ENCODE results near the gene FOXJ1.

Gene FOXJ1

DNA sequence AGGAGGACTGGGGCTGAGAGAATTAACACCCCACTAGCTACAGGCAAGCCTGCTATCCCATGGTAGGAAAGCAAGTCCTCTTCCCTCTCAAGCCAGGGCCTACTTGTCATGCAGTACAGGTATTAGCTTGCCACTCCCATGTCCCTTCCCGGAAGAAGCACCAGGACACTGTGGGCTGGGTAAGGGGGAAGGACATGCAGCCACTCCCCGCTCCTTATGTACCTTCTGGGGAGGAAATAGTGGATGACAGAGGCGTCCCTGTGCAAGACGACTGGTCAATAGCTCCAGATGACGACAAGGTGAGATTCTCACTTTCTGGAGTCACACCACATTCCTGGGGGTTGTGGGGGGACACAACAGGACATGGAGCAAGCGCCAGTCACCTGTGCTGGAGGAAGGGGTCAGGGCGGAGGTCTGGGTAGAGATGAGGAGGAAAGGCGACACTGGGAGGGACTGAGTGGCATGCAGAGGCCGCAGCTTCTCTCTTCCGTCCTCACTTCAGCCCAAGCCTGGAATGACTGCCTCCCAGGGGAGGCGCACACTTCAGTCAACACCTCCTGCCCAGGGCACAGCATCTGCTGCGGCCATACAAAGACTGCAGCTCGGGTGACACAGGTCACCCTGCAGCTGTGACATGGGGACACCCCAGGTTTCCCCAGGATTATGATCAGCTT is 15.1 kb upstream of the FOXJ1 start:
- POLR2A ChIA-PET: no interaction called here
- Histone ChIP-seq H3K4me1 (ENCODE audit: control insufficient read depth, insufficient read depth, low read length) (no peaks in the 10 kb centered on the region), H3K36me3 (ENCODE audit: control insufficient read depth in 2 of 2, insufficient read depth in 1 of 2, low read length in 2 of 2) (peaks cover 3 to 70% of the 10 kb centered on the region in 2 experiments; a peak in 2 of 3 replicates), H3K9me3 (ENCODE audit: control insufficient read depth, insufficient read depth, low read depth, low read length) (no peaks in the 10 kb centered on the region), H3K4me3 (ENCODE audit: low read depth, low read length) (no peak overlapping the region), H3K27ac (ENCODE audit: extremely low read depth, low read depth, low read length) (no peak overlapping the region)
- TF ChIP-seq, protein P1, sequence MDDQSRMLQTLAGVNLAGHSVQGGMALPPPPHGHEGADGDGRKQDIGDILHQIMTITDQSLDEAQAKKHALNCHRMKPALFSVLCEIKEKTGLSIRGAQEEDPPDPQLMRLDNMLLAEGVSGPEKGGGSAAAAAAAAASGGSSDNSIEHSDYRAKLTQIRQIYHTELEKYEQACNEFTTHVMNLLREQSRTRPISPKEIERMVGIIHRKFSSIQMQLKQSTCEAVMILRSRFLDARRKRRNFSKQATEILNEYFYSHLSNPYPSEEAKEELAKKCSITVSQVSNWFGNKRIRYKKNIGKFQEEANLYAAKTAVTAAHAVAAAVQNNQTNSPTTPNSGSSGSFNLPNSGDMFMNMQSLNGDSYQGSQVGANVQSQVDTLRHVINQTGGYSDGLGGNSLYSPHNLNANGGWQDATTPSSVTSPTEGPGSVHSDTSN (CRISPR knock-in tag; IDR thresholded peaks at IDR 0.05): no peak
- TF ChIP-seq, protein P2, sequence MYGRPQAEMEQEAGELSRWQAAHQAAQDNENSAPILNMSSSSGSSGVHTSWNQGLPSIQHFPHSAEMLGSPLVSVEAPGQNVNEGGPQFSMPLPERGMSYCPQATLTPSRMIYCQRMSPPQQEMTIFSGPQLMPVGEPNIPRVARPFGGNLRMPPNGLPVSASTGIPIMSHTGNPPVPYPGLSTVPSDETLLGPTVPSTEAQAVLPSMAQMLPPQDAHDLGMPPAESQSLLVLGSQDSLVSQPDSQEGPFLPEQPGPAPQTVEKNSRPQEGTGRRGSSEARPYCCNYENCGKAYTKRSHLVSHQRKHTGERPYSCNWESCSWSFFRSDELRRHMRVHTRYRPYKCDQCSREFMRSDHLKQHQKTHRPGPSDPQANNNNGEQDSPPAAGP (tag by site-specific recombination; IDR thresholded peaks at IDR 0.05): no peak
- TF ChIP-seq, protein P3, sequence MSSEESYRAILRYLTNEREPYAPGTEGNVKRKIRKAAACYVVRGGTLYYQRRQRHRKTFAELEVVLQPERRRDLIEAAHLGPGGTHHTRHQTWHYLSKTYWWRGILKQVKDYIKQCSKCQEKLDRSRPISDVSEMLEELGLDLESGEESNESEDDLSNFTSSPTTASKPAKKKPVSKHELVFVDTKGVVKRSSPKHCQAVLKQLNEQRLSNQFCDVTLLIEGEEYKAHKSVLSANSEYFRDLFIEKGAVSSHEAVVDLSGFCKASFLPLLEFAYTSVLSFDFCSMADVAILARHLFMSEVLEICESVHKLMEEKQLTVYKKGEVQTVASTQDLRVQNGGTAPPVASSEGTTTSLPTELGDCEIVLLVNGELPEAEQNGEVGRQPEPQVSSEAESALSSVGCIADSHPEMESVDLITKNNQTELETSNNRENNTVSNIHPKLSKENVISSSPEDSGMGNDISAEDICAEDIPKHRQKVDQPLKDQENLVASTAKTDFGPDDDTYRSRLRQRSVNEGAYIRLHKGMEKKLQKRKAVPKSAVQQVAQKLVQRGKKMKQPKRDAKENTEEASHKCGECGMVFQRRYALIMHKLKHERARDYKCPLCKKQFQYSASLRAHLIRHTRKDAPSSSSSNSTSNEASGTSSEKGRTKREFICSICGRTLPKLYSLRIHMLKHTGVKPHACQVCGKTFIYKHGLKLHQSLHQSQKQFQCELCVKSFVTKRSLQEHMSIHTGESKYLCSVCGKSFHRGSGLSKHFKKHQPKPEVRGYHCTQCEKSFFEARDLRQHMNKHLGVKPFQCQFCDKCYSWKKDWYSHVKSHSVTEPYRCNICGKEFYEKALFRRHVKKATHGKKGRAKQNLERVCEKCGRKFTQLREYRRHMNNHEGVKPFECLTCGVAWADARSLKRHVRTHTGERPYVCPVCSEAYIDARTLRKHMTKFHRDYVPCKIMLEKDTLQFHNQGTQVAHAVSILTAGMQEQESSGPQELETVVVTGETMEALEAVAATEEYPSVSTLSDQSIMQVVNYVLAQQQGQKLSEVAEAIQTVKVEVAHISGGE (tag by site-specific recombination; conservative IDR thresholded peaks at IDR 0.05; ENCODE audit: low read depth): no peak
- CTCF ChIA-PET: interaction anchor here (0.5 to 3.8 kb wide), 7 partner anchors 13 to 159 kb away, joined by 3 to 17 read pairs (median 5); no protein-coding TSS in a partner anchor

DNA sequence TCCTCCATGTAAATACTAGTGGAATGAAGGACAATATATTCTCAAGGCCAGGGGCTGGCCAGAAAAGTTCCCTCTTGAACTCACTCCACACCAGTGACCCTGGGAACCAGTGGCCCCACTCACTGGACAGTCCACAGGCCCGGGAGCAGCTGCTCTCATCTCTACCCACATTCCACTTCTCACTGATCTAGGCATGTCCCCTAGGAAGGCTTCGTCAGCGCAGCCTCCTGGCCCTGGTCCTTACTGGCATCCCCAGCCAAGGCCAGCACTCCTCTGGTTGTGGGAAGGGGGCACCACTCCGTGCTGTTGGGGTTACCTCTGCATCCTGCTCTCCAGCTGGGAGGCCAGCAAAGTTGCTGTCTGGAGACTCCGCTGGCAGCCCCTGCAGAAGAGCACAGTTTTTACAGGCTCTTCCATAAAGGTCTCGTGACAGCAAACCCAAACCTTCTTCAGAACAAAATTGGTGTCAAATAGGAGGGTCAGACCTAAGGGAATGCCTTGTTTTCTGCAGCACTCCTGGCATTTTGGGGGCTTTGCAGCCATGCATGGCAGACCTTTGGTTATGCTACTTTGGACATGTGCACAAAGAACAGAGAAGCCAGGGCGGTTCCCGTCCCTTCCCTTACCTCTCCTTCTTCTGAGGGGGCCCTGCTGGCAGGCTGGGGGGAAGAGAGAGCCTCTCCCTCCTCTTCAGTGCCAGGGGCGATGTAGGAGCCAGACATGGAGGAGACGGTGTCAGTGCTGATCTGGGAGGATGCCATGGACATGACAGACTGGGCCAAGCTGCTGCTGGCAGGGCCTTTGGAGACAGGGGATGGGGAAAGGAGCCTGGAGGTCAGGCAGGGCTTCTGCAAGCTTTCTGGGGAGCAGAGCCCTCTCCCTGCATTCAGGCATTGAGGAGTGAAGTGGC is 14.1 kb upstream of the FOXJ1 start:
- Histone ChIP-seq H3K36me3 (ENCODE audit: control insufficient read depth in 2 of 2, insufficient read depth in 1 of 2, low read length in 2 of 2) (peaks cover 3 to 72% of the 10 kb centered on the region in 2 experiments; a peak in 2 of 3 replicates), H3K4me1 (ENCODE audit: control insufficient read depth, insufficient read depth, low read length) (no peaks in the 10 kb centered on the region), H3K4me3 (ENCODE audit: low read depth, low read length) (no peak overlapping the region), H3K27ac (ENCODE audit: extremely low read depth, low read depth, low read length) (no peak overlapping the region), H3K9me3 (ENCODE audit: control insufficient read depth, insufficient read depth, low read depth, low read length) (no peaks in the 10 kb centered on the region)
- ChIA-PET POLR2A (no interaction called here), CTCF (interaction anchor here (0.7 to 3.8 kb wide), 5 partner anchors 13 to 34 kb away, joined by 3 to 17 read pairs (median 5); no protein-coding TSS in a partner anchor)
- no peak for TF ChIP-seq ZFP41 (tag by site-specific recombination; IDR thresholded peaks at IDR 0.05; ENCODE audit: borderline replicate concordance)
- TF ChIP-seq, protein P4, sequence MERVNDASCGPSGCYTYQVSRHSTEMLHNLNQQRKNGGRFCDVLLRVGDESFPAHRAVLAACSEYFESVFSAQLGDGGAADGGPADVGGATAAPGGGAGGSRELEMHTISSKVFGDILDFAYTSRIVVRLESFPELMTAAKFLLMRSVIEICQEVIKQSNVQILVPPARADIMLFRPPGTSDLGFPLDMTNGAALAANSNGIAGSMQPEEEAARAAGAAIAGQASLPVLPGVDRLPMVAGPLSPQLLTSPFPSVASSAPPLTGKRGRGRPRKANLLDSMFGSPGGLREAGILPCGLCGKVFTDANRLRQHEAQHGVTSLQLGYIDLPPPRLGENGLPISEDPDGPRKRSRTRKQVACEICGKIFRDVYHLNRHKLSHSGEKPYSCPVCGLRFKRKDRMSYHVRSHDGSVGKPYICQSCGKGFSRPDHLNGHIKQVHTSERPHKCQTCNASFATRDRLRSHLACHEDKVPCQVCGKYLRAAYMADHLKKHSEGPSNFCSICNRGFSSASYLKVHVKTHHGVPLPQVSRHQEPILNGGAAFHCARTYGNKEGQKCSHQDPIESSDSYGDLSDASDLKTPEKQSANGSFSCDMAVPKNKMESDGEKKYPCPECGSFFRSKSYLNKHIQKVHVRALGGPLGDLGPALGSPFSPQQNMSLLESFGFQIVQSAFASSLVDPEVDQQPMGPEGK (tag by site-specific recombination; IDR thresholded peaks at IDR 0.05): no peak
- no peak for TF ChIP-seq ZNF514 (tag by site-specific recombination; IDR thresholded peaks at IDR 0.05)
- no peak for TF ChIP-seq ZBTB17 (tag by site-specific recombination; IDR thresholded peaks at IDR 0.05)
- TF ChIP-seq, protein P5, sequence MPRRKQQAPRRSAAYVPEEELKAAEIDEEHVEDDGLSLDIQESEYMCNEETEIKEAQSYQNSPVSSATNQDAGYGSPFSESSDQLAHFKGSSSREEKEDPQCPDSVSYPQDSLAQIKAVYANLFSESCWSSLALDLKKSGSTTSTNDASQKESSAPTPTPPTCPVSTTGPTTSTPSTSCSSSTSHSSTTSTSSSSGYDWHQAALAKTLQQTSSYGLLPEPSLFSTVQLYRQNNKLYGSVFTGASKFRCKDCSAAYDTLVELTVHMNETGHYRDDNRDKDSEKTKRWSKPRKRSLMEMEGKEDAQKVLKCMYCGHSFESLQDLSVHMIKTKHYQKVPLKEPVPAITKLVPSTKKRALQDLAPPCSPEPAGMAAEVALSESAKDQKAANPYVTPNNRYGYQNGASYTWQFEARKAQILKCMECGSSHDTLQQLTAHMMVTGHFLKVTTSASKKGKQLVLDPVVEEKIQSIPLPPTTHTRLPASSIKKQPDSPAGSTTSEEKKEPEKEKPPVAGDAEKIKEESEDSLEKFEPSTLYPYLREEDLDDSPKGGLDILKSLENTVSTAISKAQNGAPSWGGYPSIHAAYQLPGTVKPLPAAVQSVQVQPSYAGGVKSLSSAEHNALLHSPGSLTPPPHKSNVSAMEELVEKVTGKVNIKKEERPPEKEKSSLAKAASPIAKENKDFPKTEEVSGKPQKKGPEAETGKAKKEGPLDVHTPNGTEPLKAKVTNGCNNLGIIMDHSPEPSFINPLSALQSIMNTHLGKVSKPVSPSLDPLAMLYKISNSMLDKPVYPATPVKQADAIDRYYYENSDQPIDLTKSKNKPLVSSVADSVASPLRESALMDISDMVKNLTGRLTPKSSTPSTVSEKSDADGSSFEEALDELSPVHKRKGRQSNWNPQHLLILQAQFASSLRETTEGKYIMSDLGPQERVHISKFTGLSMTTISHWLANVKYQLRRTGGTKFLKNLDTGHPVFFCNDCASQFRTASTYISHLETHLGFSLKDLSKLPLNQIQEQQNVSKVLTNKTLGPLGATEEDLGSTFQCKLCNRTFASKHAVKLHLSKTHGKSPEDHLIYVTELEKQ (tag by site-specific recombination; IDR thresholded peaks at IDR 0.05; ENCODE audit: borderline replicate concordance): no peak
- TF ChIP-seq ZNF664 (tag by site-specific recombination; IDR thresholded peaks at IDR 0.05): no peak
- TF ChIP-seq BCL11A (tag by site-specific recombination; IDR thresholded peaks at IDR 0.05; ENCODE audit: low read depth): no peak
- TF ChIP-seq SP3 (tag by site-specific recombination; IDR thresholded peaks at IDR 0.05): no peak
- TF ChIP-seq, protein P6, sequence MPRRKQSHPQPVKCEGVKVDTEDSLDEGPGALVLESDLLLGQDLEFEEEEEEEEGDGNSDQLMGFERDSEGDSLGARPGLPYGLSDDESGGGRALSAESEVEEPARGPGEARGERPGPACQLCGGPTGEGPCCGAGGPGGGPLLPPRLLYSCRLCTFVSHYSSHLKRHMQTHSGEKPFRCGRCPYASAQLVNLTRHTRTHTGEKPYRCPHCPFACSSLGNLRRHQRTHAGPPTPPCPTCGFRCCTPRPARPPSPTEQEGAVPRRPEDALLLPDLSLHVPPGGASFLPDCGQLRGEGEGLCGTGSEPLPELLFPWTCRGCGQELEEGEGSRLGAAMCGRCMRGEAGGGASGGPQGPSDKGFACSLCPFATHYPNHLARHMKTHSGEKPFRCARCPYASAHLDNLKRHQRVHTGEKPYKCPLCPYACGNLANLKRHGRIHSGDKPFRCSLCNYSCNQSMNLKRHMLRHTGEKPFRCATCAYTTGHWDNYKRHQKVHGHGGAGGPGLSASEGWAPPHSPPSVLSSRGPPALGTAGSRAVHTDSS (tag by site-specific recombination; IDR thresholded peaks at IDR 0.05): no peak

All from HEK293 (cell line).